ENCODE data around the gene MSH5.

MSH5 gene

DNA sequence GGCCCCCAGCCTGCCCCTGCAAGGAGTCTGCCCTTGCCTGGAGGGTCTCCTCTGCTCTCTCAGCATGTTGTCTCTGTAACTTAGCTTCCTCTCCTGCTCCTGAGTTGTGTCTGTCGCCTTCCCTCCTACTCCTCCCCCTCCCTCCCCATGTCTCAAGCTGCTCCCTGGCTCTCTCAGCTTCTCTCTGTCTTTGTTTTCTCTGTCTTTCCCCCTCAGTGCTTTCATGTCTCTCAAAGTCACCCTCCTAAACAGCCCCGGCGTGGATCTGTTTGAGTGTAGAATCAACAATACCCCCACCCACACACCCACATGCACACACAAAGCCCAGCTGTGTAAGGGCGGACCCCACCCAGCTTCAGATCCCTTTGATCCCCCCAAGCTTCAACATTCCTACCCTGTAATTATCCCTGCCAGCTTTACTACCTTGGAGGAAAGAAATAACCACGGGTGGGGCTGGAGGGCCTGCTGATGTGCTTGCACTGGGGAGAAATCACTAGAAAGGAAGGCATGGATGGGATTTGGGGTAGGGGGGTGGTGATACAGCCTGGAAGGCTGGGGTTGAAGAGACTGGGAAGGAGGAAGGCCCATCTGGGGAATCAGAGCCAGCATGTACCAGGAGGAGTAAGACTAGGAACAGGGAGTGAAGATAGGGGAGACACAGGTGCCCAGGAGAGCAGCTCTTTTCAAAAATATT is 25.7 kb upstream of the MSH5 start:
- no peak for FAIRE-seq

GRCh38 chr6:31715022-31715958 is 24.5 kb upstream of the MSH5 start, which contains the start of gene LY6G6D:
Gene LY6G6D, plus strand, starts transcription at chr6:31715348. Its CDS starts 8 bp downstream, at chr6:31715356.
- FAIRE-seq: no peak

GRCh38 chr6:31717499-31718222 is 22.1 kb upstream of the MSH5 start:
- no peak for FAIRE-seq

GRCh38 chr6:31718265-31718664 is 21.5 kb upstream of the MSH5 start:
- no peak for FAIRE-seq

DNA sequence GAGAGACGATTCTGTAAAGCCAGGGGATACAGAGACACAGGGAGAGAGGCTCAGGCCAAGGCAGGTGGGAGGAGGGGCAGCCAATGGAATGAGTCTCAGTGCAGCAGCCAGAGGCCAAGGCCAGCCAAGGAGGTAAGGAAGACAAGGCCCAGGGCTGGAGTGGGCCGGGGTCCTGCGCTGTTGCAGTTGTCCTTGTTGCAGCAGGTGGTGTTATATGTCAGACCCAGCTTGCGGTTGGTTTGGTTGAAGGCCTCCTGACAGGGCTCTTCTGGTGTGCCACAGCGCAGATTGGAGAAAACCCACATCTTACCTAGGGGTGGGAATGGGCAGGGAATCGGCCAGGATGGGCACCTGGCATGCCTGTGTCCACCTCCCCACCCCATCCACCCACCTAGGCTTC is 20.8 kb upstream of the MSH5 start:
- FAIRE-seq: no peak

GRCh38 chr6:31720196-31720770 is 19.5 kb upstream of the MSH5 start:
- no peak for FAIRE-seq

DNA sequence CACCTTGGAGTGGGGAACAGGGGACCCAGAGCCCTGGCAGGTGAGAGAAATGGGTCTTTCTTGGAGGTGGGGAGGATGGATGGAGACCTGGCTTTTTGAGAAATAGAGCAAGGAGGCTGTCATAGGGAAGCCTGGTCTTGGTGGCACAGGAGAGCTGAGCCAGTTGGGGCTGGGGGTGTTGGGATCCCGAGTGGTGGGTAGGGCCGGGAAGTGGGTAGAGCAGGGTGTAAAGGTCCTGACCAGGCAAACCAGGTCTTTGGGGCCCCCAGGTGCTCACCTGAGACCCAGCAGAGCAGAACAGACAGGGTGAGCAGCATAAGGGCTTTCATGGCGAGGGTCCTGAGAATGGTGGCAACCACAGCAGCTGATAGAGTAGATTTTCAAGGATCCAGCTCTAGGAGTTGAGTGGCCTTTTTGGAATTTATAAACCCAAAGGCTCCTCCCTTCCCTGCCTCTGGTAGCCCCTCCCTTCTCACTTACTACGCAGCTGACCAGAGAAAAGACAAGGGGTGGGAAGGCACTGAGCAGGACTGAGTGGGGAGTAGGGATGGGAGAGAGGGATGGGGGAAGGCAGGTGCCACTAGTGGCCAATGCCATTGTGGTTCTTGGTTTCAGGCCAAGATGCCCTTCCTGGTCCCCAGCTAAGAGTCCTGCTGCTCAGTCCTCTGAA is 18.3 kb upstream of the MSH5 start, which contains the start of gene LY6G6C:
Gene LY6G6C, minus strand, starts transcription at position 396 of the 670 bp plus-strand sequence. Its CDS starts 67 bp downstream, at position 329.
- FAIRE-seq: no peak

GRCh38 chr6:31722173-31722572 is 17.6 kb upstream of the MSH5 start:
- FAIRE-seq: no peak

DNA sequence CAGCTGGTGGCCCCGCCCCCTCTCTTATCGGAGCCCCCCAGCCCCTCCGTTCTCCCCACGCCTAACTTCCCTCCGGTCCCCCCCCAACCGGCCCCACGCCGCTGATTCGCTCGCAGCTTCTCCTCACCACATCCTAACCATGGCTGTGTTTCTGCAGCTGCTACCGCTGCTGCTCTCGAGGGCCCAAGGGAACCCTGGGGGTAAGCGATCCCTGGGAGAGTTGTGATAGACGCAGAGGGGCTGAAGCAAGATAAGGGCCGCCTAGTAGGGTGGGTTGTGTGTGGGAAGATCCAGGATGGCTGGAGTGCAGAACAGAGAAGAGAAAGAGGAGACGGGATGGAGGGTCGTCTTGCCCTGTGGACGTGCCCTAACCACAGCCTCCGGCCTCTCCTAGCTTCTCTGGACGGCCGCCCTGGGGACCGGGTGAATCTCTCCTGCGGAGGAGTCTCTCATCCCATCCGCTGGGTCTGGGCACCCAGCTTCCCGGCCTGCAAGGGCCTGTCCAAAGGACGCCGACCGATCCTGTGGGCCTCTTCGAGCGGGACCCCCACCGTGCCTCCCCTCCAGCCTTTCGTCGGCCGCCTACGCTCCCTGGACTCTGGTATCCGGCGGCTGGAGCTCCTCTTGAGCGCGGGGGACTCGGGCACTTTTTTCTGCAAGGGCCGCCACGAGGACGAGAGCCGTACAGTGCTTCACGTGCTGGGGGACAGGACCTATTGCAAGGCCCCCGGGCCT is 16.4 kb upstream of the MSH5 start, which contains the start of gene MPIG6B:
Gene MPIG6B, plus strand, starts transcription at position 129 of the 735 bp plus-strand sequence. Its CDS starts 11 bp downstream, at position 140.
- FAIRE-seq: no peak

DNA sequence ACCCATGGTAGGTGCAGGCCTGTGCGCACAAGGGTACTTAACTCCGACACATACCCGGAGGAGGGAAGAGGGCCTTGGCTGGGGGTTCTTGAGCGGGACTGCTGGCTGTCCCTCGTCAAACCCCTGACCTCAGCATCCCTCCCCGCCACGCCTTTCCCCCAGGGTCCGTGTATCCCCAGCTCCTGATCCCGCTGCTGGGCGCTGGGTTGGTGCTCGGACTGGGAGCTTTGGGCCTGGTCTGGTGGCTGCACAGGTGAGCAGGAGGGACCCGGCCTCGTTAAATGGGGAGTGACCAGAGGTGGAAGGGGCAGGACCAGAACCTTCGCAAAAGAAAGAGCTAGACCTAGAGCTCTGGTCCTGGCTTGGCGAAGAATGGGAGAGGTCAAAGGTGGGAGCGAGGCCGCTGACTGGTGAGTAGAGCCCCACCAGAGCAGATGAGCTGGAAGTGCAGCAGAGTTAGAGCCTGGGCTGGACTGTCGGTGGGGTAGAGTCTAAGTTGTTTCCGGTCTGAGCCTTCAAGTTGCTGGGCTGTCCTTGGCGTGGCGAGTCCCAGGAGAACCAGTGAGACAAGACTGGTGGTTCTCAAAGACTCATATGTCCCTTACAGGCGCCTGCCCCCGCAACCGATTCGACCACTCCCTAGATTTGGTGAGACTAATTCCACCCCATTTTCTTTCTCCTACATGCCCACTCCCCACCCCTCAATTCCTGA is 15.7 kb upstream of the MSH5 start:
- FAIRE-seq: no peak

GRCh38 chr6:31725502-31726350 is 14.1 kb upstream of the MSH5 start:
- no peak for FAIRE-seq

GRCh38 chr6:31727034-31727716 is 12.6 kb upstream of the MSH5 start:
- FAIRE-seq: no peak

GRCh38 chr6:31727717-31728671 is 11.8 kb upstream of the MSH5 start:
- FAIRE-seq: no peak

DNA sequence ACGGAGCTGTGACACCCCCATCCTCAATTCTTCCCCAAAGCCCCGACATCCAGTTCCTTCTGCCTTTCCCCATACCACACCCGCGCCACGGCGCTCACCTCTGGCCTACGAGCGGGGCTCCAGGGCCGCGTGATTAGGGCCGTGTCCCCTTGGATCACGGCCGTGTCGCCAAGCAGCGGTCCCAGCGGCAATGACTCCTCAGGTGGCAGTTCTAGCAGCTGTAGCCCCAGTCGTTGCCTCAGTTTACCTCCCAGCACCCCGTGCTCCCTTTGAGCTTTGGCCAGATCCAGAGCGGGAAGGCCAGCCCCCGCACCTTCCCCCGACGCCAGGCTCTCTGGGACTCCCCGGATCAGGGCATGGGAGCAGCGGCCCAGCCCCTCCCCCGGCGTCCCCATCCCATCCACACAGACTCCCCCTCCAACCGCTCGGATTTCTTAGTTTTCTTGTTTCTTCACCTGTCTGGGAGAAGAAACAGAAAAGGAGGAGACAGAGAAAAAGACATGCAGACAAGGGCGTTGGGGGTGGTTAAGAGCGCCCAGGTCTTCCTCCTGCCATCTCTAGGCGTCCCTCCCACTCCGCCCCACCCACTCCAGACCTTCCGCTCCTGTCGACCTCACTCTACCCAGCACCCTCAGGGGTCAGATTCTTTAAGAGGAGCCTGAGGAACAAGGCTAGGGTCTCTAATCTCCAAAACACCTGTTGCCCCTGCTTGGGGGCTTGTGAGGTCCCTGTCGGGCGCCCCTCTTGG is 10.9 kb upstream of the MSH5 start, which contains the start of gene DDAH2:
Gene DDAH2, minus strand, starts transcription at position 533 of the 748 bp plus-strand sequence. Its CDS starts 138 bp downstream, at position 395.
- no peak for FAIRE-seq

- peak; percentile 3 for FAIRE-seq
Measured at GRCh38 chr6:31729515-31729978, 10.3 kb upstream of the MSH5 start.

DNA sequence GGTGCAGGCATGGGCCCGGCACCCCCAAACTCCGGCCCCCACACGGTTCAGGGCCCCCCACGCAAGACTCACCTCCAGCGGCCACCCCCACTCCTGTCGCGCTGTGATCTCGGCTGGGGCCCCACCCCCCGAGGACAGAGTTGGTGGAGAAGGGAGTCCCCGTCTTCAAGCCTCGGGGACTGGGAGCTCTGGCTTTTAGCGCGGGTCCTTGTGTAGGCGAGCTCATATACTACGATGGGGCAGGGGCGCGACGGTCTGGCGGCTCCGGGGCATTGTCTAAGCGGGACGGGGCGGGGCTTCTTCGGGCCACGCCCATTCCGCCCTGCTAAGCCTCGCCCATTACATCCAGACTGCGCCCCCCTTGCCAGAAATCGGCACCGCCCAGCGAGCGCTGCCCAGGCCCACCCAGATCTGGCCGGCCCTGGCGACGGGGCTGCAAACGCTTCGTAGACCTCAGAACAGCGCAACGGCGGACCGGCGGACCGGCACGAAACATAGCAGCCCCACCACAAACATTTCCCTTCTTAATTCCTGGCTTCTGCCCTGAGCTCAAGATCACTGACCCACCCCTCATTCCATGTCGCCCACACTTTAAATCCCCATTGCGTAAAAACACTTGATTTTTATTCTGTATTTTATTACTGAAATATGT is 9.7 kb upstream of the MSH5 start:
- FAIRE-seq: peak; percentile 96
